Measurements from ENCODE around the gene KLF12.

- TF ChIP-seq, protein P1, sequence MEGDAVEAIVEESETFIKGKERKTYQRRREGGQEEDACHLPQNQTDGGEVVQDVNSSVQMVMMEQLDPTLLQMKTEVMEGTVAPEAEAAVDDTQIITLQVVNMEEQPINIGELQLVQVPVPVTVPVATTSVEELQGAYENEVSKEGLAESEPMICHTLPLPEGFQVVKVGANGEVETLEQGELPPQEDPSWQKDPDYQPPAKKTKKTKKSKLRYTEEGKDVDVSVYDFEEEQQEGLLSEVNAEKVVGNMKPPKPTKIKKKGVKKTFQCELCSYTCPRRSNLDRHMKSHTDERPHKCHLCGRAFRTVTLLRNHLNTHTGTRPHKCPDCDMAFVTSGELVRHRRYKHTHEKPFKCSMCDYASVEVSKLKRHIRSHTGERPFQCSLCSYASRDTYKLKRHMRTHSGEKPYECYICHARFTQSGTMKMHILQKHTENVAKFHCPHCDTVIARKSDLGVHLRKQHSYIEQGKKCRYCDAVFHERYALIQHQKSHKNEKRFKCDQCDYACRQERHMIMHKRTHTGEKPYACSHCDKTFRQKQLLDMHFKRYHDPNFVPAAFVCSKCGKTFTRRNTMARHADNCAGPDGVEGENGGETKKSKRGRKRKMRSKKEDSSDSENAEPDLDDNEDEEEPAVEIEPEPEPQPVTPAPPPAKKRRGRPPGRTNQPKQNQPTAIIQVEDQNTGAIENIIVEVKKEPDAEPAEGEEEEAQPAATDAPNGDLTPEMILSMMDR (IDR thresholded peaks at IDR 0.05) = no peak
- TF ChIP-seq POLR2A (IDR thresholded peaks at IDR 0.05) = no peak
These were observed 37.1 kb downstream of the KLF12 start for GRCh38 chr13:74097116-74097515.
